AG08396 (cell line): ENCODE data around the gene FGF10.
A peak's percentile ranks its signal among the peaks of the same experiment; 100 is the strongest.

Experiments used
- DNase-seq: peaks from one replicate; pipeline ENCODE4 v3.0.0; 2012; ENCODE audit warnings: low spot score, mixed read lengths

Gene FGF10

GRCh38 chr5:44356231-44356630 lies 33.0 kb downstream of the FGF10 start:
- no peak for DNase-seq

DNA sequence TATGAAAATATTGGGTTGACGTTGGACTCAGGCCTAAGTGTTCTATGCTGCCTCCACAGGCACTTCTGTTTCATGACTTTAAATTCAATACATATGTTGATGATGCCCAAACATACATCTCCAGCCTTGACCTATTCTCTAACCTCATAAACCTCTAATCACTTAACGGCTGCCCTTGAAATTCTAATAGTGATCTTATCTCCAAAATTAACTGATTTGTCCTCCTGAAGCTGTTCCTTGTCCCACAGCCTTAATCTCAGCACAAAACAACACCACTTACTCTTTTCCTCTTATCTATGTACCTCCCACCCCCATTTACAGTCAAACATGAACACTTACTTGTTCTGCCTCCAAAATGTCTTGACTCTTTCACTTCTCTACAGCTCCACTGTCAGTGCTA lies 43.3 kb downstream of the FGF10 start:
- DNase-seq = no peak

- no peak for DNase-seq
Measured at GRCh38 chr5:44336708-44337107, 52.5 kb downstream of the FGF10 start.

- no peak for DNase-seq
Measured at GRCh38 chr5:44334622-44335021, 54.6 kb downstream of the FGF10 start.

DNA sequence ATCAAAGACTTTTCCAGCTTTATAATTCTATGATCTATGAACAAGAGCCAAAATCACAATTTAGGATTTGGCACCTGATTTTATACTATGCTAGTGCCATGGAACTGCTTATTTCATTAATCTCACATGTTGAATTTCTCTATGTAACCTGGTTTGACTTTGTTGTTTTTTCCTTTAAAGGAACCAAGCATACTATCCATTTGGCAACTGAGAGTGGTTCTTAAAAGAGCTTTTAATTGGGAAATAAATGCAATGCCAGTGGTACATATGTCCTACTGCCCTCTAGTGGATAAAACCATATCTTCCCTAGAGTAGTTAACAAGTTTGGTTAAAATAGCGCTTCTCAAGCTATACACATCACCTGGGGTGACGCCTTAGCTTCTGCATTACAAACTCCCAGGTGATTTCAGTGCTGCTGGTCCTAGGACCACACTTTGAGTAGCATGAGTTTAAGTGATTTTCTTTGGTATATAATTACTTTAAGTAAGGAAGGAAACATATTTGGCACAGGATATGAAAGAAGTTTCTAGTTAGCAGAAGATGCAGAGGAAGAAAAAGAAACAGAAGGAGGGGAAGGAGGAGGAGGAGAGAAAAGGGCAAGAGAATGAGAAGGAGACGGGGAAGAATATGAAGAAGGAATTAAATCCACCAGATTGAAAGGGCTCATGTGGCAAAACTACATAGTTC lies 56.8 kb downstream of the FGF10 start:
- peak; percentile 8 for DNase-seq

- no peak for DNase-seq
Measured at GRCh38 chr5:44331471-44332050, 57.7 kb downstream of the FGF10 start.

DNA sequence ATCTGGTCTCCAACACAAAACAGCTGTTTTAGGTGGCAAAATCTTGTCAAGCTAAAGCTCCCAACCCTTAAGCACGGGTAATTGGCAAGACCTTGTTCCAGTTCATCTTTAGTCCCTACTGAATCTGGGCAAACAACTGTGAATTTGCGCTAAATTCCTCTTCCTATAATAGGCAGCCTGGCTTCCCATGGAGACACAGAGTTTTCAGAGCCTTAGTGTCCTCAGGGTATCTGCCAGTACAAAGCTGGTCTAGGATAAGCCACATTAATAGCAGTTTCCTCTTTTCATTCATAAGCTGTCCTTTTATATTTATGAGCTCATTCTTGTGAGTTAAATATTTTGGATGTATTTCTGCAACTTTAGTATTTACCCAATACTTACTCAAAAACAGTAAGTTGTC lies 59.5 kb downstream of the FGF10 start:
- no peak for DNase-seq

GRCh38 chr5:44321144-44321725 lies 68.0 kb downstream of the FGF10 start:
- no peak for DNase-seq

GRCh38 chr5:44320188-44320587 lies 69.0 kb downstream of the FGF10 start:
- no peak for DNase-seq

GRCh38 chr5:44318883-44319282 lies 70.3 kb downstream of the FGF10 start:
- DNase-seq = no peak

- no peak for DNase-seq
Measured at GRCh38 chr5:44312374-44312773, 76.8 kb downstream of the FGF10 start.

DNA sequence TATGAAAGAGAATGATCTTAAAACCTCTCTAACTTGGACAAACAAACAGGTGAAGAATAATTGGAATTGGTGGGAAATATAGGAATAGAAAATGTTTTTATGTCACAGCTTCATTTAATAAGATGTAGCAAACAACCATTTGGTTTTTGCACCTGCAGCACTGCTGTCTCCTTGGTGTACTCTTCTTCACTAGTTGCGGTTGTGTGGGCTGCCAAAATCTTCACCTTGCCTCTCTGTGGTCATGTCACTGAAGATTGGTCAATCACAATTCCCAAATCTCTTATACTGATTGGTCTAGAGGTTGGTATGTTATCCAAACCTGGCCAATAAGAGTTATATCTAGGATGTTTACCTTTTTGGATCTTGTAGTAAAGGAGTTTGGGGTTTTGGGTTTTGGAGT lies 88.7 kb downstream of the FGF10 start:
- no peak for DNase-seq

GRCh38 chr5:44299394-44299793 lies 89.8 kb downstream of the FGF10 start:
- no peak for DNase-seq

GRCh38 chr5:44294516-44294915 lies 94.7 kb downstream of the FGF10 start:
- no peak for DNase-seq

DNA sequence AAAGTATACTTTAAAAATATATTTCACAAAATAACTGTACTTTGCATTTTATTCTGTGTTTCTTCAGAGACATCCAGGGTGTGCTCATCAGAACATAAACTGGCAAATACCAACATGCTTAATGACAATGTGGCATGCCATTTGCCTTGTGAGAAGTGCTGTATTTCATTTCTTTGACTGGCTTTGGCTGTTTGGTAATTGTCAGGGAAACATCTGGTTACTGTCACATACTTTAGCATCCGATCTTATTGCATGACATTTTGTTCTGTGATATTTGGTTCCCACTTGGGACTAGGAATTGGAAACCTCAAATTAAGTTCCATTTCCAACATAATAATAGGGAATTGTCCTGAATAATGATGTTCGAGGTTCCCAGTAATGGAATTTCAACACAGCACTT lies 96.5 kb downstream of the FGF10 start:
- no peak for DNase-seq

DNA sequence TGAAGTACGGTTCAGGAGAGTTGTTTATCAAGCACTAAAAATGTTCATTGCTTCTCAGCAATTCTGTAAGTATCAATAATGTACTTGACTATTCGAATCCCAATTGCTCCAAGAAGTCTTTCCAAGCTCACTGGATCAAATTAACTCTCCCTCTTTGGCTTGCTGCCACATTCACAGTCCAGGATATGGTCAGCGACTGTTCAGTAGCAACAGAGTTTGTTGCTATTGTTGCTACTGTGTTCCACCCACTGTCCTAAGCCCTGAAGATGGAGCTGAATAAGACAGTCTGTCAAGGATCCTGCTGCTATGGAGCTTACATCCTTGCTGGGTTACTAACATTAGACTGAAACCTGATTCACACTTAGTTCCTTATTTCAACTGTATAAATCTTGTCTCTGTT lies 110.8 kb downstream of the FGF10 start:
- no peak for DNase-seq

DNA sequence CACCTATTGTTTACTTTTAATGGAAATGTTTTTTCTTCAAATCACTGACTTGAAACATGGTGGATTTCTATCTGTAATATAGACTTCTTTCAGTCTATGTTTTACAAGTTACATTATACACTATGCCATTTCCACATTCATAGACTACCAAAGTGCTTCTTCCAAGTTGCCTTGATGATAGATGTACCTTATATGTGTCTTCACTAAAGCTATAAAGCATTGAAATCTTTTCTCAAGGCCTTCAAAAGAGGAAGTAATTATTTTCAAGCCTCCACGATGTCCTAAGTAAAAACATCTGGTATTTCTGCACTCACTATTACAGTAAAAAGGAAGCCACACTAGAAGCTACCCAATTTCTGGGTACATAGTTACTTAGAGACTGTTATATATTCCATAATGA lies 113.3 kb downstream of the FGF10 start:
- no peak for DNase-seq

GRCh38 chr5:44275329-44275728 lies 113.9 kb downstream of the FGF10 start:
- no peak for DNase-seq

- DNase-seq = no peak
Measured at GRCh38 chr5:44267909-44268308, 121.3 kb downstream of the FGF10 start.

DNA sequence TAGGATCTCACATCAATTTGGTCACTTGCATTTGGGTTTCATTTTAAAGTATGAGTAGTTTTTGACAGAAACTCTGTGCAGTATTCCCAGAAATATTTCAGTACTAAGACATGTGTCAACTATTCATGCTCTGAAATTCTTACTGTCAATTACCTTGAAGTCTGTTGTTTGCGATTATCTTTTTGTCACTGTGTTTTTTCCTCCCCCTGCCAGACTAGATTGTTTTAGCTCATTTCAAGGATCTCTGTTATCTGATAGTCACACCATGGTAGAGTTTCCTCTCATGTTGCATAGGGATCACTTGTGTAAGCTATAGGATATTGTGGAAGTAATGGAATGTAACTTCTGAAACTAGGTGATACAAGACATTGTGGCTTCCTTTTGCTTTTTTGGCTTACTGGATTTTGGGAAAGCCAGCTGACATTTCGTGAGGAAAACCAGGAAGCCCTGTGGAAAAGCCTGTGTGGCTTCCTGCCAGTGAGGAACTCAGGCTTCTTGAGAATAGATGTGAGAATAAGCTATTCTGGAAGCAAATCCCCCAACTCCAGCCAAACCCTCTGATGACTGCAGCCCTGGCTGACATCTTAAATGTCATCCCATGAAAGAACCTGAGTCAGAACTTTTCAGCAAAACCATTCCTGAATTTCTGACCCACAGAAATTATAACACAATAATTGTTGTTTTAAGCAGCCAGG lies 122.2 kb downstream of the FGF10 start:
- no peak for DNase-seq

DNA sequence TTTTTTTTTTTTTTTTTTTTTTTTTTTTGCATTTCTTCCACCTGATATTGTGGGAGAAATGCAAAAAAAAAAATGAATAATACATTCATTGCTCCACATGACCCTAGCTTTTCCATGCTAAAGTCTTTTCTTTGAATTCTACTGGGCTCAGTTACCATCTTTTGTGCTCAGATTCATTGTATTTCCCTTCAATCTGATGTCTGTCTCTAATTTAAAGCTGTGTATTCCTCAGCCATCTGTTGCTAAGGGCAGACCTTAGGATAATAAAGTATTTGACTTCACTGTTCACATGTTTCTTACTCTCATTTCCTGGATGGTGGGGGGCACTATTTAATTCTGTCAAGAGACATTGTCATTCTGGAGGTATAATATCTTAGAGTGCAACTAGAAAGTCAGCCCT lies 123.5 kb downstream of the FGF10 start:
- no peak for DNase-seq

DNA sequence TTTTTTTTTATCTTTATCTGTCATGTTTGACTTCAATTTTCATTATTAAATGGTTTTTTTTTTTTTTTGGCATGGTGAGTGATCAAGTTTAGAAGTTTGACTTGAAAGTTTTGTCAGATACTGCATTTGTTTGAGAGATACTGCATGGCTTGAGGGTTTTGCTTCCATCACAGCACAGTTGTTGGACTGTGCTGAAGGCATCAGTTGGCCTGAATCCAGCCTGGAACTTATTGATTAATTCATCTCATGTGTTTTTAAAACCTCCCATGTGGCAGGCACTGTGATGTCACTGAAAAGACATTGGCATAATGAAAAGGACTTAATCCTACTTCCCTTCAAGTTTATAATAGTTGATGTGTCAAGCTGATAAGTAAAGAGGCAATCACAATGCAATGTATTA lies 128.4 kb downstream of the FGF10 start:
- DNase-seq = no peak

DNA sequence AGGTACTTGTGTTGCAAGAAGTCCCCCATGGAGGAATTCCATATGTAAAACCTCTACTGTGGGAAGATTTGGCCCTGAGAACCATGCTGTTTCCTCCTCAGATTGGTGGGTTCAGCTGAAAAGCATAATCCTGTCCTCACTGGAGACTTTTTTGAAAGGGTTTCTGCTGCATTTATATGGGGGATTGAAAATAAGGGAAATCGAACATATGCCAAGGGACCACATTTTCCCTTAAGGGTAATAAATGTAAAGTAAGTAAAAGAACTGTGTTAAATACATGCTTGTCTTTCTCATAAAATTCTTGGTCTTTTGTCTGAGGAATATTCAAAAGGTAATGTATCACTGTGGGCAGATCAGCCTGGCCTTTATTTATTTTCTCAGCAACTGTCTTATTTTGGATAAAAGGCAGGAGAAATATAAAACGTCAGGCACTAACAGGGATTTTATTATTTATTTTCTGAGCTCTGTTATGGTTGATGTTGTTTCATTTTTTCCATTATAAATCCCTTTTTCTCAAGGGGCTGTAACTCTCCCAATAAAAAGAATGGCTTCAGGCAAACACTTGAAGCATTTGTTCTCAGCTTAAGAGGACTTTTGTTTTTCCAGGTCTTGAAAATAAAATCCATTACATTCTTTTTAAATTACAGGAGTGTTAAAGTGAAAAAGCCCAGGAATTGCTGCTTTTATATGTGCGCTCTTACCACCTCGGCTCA lies 131.4 kb downstream of the FGF10 start:
- DNase-seq = no peak
